Stimulated activated CD4-positive, alpha-beta T cell treated with anti-CD3 and anti-CD28 coated beads, TNF-alpha, amount 100 ng/mL, for 1 hour (primary cell): ENCODE results near the gene FGR.
"Not testable (repeated sequence)": the region's sequence is repeated elsewhere in the genome, so short reads cannot be mapped to it uniquely, and the experiment has no call there.

Experiments
- DNase-seq, 3 donors: peaks; one replicate each; pipeline ENCODE4 v3.0.0-alpha.2; 2020; ENCODE audit warnings: low read depth in 3 of 3, low spot score in 1 of 3

FGR gene

GRCh38 chr1:27635396-27636142, 584 bp upstream of the FGR start:
- DNase-seq, result no peak

GRCh38 chr1:27634177-27634984, 604 bp downstream of the FGR start:
- no peak for DNase-seq

DNA sequence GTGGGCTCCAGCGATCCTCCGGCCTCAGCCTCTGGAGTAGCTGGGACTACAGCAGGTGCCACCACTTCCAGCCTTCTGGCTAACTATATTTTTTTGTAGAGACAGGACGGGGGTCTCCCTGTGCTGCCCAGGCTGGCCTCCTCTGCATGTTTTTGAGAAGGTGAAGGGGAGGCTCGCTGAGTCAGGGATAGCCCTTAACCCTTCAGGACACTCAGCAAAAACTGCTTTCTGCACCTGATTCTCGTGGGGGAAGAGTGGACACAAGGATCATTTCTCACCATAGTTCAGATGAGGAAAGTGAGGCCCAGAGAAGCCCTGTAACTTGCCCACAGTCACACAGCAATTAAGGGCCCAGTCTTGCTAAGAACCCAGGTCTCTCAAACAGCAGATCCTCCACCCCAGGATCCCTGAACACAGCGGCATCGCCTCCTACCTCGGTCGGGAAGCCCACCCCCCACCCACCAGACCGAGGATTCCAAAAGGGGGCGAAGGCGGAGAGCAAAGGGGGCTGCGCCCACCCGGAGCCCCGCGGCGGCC, 1.3 kb downstream of the FGR start:
- no peak for DNase-seq

- no peak for DNase-seq
Observed at GRCh38 chr1:27633298-27633610, 1.7 kb downstream of the FGR start.

- DNase-seq, result peak in 1 of 3 donors; percentile 41
Observed at GRCh38 chr1:27632387-27633297, 2.3 kb downstream of the FGR start.

GRCh38 chr1:27630859-27631491, 4.0 kb downstream of the FGR start:
- no peak for DNase-seq

- DNase-seq, result no peak
Observed at GRCh38 chr1:27628712-27629111, 6.3 kb downstream of the FGR start.

DNA sequence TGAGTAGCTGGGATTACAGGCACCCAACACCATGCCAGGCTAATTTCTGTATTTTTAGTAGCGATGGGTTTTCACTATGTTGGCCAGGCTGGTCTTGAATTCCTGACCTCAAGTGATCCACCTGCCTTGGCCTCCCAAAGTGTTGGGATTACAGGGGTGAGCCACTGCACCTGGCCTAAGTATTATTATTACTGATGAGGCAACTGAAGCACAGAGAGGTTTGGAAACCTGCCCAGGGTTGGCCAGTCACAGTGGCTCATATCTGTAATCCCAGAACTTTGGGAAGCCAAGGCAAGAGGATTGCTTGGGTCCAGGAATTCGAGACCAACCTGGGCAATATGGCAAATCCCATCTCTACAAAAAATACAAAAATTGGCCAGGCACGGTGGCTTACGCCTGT, 7.3 kb downstream of the FGR start:
- DNase-seq, result not testable (repeated sequence)

- DNase-seq, result no peak
Observed at GRCh38 chr1:27627061-27627460, 7.9 kb downstream of the FGR start.

- DNase-seq, result no peak
Observed at GRCh38 chr1:27626031-27626935, 8.7 kb downstream of the FGR start.

- no peak for DNase-seq
Observed at GRCh38 chr1:27624467-27625178, 10.4 kb downstream of the FGR start.

GRCh38 chr1:27623327-27624212, 11.4 kb downstream of the FGR start:
- no peak for DNase-seq

DNA sequence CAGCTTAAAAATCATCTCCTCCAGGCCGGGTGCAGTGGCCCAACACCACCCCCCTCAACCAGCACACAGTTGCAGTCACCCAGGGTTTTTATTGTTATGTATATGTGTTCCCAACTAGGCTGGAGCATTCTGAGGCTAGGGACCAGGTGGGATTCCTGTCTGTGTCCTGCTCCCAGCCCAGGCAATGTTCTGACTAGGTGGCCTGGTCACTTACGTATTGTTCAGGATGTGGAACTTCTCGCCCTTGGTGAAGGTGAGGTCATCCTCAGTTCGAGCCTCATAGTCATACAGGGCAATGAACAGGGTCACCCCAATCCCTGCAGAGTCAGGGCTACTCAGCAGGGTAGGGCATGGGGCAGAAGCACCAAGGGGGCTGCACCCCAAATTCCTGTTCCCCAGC, 12.2 kb downstream of the FGR start:
- no peak for DNase-seq

- no peak for DNase-seq
Observed at GRCh38 chr1:27621051-27621920, 13.7 kb downstream of the FGR start.

GRCh38 chr1:27619782-27620438, 15.1 kb downstream of the FGR start:
- DNase-seq, result not testable (repeated sequence)

DNA sequence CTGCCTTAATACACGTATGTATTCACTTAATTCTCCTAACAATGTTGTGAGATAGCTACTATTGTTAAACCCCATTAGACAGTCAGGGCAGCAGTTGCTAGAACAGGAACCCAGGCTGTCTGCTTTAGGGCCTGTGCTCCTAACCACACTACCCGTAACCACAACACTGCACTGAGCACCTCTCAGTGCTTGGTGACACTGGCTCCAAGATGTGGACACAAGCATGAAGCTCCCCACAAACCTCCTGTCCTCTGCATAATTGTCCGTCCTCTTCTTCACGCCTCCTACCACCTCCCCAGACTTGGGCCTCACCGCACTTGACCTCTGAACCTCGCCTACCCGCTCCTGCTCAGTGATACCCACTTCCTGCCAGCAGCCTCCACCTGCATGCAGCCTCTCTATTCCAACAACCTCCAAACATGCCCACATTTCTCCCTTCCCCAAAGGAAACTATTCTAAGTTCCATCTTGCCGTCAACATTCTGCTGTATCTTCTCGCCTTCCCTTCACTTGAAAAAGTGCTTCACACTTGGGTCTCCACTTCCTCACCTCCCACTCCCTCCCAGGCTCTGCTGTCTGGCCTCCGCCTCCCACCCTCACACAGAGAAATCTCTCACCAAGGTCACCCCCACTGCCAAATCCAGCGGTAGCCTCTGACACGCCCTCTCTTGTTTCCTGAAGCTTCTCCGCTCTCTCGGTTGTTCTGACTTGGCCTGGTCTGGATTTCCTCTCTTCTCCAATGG, 16.5 kb downstream of the FGR start:
- no peak for DNase-seq
